Tibial nerve (tissue), 4 donors: Measurements from ENCODE around the gene DUSP23.

Source experiments
- CTCF ChIP-seq, 5 experiments: fragments of 200-600 bp in 3 of 5; fragments of 450-650 bp in 2 of 5; sonication (generic) in 3 of 5; IDR thresholded peaks; one replicate each; pipeline ENCODE4 v1.5.1; 2016 to 2019; ENCODE audit warnings: antibody characterized with exemption in 5 of 5, mild to moderate bottlenecking in 3 of 5, moderate library complexity in 2 of 5
- EP300 ChIP-seq, 2 donors: sonication (generic); formaldehyde crosslinking; IDR thresholded peaks; one replicate each; pipeline ENCODE4 v1.6.1; 2017; ENCODE audit warnings: antibody characterized with exemption in 2 of 2, mild to moderate bottlenecking in 1 of 2
- POLR2A ChIP-seq, 2 donors: fragments of 450-650 bp; IDR thresholded peaks; one replicate each; pipeline ENCODE4 v1.6.1; 2017; ENCODE audit warnings: antibody characterized with exemption in 2 of 2, mild to moderate bottlenecking in 2 of 2, moderate library complexity in 2 of 2

DNA sequence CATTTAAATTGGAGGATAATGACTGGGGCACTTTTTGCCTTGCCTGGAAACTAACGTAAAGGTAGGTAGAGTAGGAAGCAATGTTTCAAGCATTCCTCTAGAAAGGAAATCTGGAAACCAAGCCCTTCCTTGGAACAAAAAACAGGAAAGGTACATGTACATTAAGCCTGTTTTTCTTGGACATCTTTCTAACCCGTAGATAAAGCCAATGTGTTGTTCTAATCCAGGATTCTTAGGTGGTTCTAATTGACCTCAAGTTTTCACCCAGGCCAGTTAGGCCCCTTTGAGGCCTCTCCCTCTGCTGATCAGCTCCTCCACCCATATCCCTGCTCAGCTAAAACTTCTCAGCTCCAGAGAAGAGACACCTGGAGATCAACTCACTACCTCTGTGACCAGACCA, 6.3 kb upstream of the DUSP23 start:
- no peak for TF ChIP-seq CTCF (IDR thresholded peaks at IDR 0.05)
- no peak for TF ChIP-seq POLR2A (IDR thresholded peaks at IDR 0.05)
- TF ChIP-seq EP300 (IDR thresholded peaks at IDR 0.05) = no peak
